GM21786 (cell line): Measurements from ENCODE around the gene FAM83C.

Experiments
- ATAC-seq: cut with Tn5 transposase; IDR thresholded peaks from one replicate; pipeline ENCODE4 v1.9.1; 2021; ENCODE audit not compliant: unreplicated experiment

FAM83C gene

DNA sequence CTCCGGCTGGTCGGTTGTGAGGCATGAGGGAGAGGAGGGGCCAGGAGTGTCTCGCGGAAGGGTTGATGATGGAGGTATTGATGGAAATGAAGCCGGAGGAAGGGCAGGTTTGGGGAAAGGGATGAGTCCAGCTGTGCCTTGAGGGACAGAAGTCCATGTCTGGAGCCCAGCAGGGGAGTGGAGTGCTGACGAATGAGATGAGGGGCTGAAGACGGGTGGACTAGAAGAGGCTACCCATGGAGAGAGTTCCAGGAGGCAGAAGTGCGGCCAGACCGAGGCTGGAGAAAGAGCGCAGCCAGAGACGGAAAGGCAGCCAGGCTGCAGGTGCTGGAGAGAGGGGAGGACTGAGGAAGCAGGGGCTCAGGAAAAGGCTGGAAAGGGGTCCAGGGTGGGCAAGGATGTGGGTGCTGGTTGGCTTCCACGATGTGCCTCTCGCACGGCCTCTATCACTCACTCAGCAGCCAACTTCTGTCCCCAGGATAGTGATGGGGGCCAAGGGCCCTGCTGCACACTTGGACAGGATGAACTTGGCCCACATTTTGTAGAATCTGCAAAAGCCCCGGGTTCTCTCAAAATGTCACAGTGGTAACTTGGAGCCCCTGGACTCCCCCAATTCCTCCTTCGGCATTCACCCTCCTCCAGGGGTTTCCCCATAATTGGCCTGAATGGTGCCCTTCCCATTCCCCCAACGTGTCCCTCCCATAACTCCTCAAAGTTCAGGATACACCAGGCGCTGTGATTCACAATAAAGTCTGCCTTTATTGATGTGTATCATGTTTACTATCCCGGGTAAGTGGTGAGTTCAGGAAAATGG lies 7.0 kb downstream of the FAM83C start:
- no peak for ATAC-seq

DNA sequence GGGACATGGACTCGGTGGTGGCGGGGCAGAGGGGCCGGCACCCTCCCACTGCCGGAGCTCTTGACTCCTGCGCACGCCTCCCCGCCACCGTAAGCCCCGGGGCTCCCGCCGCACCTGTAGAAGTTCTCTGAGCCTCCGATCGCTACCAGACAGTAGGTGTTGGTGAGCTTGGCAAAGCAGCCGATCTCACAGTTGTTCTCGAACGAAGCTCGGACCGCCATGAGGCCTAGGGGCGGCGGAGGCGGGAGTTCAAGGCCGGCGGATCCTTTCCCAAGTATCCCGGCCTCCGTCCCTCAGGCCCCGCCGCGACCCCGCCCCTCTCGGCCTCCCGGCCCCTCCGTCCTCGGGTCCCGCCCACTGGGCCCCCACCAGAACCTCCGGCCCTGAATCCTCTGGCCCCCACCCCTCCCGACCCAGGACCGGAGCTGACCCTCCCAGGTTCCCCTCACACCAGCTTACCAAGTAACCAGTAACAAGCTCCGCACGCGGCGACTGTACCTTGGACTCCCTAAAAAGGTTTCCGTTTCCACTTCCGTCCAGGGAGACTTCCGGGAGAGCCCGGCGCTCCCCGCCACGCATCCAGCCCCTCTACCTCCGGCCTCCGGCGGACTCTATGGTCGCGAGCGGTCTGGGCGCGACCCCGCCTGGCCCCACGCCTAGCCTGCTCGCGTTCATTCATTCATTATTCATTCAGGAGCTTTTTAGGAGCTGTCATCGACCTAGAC lies 7.8 kb downstream of the FAM83C start, which contains the start of gene EIF6:
TSS of gene EIF6 (minus strand) at position 506 of the 725 bp plus-strand sequence. CDS start at position 221, 285 bp downstream.
- ATAC-seq = peak; percentile 72

DNA sequence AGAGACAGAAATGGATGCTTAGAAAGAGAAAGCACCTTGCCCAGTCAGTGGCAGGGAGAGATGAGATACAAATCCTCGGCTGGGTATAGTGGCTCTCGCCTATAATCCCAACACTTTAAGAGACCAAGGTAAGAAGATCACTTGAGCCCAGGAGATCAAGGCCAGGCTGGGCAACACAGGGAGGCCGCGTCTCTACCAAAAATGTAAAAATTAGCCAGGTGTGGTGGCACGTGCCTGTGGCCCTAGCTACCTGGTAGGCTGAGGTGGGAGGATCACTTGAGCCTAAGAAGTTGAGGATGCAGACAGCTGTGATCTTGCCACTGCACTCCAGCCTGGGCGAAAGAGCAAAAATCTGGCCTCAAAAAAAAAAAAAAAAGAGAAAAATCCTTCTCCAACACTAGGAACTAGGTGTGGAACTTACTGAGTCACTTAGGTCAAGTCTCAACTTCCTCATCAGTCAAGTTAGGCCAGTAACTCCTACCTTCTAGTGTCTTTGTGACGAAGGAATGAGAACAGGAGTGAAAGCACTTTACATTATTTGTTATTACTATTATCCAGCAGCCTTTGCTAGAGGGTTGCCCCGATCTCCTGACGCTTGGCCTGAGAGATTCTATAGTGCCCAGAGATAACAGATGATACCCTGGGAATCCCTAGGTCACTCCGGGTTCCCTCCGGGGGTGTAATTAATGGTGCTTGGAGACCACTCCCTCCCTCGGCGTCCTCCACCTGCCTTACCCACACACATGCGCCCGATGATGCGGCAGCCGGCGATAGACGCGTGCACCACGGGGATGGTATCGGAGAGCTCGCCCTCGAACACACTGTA lies 8.6 kb downstream of the FAM83C start:
- no peak for ATAC-seq

DNA sequence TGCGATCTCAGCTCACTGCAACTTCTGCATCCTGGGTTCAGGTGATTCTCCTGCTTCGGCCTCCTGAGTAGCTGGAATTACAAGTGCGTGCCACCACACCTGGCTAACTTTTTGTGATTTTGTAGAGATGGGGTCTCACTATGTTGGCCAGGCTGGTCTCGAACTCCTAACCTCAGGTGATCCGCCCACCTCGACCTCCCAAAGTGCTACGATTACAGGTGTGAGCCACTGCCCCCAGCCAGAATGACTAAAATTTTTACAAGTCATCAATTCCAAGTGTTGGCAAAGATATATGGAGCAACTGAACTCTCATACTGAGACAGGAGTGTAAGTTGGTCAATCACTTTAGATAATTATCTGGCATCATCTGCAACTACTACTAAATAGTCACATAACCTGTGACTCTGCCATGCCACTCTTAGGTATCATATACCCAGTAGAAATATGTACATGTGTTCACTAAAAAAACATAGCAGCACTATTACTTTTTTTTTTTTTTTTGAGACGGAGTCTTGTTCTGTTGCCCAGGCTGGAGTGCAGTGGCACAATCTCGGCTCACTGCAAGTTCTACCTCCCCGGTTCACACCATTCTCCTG lies 10.6 kb downstream of the FAM83C start:
- no peak for ATAC-seq

DNA sequence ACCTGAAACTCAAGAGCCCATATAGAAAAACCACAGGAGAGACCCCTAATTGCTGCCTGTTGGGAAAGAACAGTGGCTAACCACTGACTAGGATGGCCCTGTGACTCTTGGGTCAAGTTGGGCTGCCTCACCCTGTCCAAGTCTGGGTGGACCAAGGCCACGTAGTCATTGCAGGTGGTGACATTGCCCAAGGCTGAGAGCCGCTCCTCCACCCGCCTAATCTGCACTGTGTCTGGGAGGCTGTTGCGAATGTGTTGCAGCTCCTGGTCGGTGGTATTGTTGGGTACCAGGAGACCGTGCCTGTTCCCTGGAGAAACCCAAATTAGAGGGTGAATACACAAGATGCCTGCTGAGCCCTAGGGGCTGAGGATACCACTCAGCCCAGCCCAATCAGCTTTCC lies 11.7 kb downstream of the FAM83C start:
- no peak for ATAC-seq

DNA sequence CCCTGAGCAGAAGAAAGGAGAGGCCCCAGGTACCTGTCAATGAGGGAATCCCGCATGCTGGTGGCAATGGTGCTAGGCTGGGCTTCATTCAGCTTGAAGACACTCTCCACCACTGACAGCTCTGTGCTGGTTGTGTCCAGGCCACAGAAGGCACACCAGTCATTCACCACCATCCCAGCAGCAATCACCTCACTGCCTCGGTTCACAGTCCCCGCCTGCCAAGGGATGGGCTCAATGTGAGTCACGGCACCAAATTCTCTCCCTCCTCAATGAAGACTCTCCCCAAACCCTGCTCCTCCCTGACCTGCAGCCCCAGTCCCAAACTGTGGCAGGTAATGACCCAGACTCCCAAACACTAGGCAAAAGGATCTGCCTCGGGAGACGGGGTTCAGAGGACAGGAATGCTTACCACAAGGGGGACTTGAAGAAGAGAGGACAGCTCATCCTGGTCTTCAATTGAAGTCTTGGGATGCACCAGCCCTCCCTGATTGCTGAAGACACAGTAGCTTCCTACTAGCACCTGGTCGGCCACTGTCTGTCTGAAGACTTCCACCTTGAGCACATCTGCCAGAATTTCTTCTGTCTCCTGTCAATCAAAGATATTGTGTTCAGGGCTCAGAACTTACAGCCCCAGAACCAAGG lies 12.6 kb downstream of the FAM83C start:
- no peak for ATAC-seq

DNA sequence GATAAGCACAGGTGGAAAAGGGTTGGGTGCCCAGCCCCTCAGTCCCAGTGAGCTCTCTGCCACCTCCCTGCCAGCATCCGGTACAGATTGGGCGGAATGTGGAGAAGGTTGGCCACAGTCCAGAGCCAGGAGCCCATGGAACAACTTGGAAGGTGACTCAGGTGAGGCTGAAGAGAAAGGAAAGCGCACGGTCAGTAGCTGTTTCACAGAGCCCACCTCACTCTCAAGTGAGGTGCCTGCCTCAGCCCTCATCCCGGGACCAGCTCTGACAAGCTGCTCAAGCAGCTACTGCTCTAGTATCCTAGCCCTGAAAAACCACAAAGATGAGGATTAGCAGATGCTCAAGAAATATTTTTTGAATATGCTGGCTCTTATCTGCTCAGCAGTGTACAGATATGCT lies 13.2 kb downstream of the FAM83C start:
- no peak for ATAC-seq

DNA sequence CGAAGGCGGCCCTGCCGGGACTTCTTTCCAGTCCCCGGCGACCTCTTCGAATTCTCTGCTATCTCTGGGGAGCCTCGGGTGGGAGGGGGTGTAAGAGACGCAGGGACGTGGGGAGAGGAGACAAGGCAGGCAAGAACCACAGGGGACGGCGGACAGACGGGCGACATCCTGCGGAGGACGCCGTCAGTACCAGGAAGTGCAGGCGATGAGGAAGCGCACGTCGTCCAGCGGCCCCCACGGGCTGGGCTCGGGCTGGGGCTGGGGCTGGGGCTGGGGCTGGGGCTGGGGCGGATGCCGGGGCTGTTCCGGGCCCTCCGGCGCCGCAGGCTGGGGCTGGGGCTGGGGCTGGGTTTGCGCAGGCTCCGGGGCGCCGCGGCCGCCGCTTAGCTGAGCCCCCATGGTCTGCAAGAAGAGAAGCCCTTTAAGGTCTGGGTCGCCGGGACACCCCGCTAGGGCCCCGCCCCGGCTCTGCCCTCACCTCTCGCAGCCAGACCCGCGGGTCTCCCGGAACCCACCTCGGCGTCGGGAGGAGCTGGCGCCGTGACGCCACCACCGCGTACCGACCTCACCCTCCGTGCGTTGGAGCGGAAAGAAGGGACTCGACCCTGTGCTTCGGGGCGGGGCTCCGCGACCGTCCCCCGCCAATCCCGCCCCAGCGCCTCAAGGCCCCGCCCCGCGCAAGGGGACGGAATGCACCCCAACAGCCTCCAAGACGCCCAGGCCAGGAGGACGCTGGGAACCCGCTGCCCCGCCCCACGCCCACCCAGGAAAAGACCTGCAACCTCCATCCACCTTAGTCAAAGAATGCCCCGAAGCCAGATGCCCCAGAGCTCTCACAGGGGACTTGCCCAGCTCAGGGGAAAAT lies 14.5 kb downstream of the FAM83C start, which contains the start of gene MMP24OS:
TSS of gene MMP24OS (minus strand) at position 592 of the 865 bp plus-strand sequence. CDS start at position 399, 193 bp downstream.
- peak; percentile 73 for ATAC-seq

DNA sequence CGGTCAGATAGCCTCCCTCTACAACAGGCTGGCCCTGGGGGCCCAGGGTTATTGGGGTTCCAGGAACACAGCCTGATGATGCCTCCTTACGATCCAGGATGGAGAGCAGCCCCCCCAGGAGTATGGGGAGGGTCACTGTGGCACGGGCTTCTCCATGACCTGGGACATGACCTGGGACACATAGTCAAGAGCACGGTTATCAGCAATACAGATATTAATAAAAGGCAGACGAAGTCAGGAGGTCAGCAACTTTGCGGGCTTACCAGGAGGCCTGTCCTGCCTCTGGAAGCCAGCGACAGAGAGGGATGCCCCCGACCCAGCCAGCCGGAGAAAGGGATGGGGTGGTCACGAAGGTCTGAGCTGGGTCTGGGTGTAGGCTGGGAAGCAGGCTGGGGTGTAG lies 15.1 kb downstream of the FAM83C start:
- no peak for ATAC-seq

DNA sequence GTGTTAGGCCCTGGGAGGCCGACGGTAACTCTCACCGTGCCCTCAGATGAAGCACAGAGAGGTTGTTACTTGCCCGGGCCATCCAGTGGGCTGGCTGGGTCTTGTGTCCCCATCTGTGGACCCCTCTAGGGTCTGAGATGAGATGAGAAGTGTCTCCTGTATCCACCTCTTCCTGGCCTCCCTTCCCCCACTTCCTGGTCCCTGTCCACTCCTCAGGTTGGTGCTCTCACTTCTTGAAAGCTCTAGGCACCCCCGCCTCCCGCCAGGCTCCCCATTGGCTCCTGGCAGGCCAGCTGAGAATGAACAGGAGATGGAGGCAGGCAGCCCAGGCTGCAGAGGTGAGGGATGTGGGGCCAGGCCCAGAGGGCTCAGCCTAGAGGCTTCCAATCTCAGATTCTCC lies 15.8 kb downstream of the FAM83C start:
- ATAC-seq = no peak

DNA sequence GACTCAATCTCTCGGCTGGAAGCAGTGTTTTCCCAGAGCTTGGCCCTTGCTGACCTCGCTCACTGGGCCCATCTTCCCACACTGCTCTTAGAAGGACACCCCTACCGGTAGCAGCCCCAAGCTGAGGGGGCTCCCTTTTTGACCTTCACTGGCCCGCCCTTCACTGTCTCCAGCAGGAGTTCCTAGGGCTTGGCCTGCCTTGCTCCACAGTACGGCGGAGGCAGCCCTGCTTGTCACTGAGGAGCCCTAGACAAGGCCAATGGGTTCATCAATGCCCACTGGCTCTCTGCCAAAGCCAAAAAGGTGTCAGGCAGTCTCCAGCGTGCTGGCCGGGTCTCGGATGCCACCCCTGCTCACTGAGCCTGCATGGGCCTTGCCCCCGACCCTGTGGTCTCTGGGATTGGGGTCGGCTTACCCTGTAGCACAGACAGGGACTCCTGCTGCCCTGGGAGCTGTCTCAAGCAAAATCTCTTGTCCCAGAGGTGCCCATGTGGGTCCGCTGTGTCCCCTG lies 16.4 kb downstream of the FAM83C start:
- ATAC-seq = no peak

DNA sequence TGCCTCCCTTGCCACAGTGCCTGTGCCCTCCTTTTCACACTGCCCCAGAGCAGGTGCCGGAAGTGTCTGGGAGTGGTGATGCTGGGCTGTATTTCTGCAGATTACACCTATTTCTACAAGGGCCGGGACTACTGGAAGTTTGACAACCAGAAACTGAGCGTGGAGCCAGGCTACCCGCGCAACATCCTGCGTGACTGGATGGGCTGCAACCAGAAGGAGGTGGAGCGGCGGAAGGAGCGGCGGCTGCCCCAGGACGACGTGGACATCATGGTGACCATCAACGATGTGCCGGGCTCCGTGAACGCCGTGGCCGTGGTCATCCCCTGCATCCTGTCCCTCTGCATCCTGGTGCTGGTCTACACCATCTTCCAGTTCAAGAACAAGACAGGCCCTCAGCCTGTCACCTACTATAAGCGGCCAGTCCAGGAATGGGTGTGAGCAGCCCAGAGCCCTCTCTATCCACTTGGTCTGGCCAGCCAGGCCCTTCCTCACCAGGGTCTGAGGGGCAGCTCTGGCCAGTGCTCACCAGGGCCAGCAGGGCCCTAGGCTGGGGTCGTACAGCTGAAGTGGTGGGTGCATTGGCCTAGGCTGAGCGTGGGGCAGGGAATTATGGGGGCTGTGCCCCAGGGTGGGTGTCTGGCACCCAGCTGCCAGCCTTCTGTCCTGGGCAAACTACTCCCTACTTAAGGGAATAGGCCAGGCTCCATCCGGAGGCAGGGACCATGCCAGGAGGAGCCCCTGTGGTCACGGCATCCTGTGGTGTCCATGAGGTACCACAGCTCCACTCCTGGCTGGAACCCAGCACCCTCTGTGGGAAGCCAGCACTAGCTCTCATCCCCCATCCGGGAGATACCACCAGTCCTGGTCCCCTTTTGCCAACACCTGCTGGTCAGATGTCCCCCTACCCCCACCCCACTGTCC lies 17.8 kb downstream of the FAM83C start:
- ATAC-seq = no peak

DNA sequence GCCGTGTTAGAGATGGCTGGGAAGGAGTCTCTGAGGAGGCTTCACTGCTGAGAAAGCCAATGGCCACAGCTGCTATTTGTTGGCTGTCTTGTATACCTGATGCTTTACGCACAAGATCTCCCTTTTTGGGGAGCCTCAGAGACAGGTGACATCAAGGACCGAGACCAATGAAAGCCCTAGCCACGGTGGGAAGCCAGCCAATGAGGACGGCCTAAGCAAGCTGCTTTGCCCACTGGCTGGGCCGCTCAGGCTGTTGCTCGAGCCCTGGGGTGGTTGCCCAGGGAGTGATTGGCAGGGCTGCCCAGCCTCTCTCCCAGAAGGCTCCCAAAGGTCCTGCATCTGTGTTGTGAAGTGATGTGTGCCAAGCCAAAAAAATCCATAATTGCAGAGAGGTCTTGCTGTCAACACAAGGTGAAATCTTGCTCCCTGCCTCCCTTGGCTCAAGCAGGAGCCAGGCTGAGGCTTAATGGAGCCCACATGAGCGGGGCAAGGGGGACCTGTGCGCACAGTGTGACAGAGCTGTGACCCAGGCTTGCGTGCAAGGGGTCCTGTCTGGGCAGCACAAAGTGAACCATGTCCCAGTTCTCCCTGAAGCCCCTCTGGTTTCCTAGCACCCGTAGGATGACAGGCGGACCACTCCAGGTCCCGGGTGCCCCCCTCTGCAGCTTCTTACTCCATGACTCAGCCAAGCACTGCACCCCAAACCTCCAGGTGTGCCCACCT lies 18.6 kb downstream of the FAM83C start:
- no peak for ATAC-seq

DNA sequence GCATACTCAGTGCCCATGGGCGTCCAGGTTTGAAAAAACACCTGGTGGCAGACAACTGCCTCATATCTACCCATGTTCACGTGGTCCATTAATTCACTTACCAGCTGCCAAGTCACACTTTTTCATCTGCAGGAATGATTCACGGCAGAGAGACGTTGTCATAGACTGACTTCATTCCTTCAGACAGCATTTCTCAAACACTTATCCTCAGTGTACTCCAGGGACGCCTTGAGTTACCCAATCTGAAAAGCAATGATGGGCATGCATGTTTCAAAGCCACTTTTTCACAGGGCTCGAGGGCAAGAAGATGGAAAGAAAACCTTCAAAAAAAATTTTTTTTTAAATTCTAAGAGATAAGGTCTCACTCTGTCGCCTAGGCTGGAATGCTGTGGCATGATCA lies 20.3 kb downstream of the FAM83C start:
- no peak for ATAC-seq

DNA sequence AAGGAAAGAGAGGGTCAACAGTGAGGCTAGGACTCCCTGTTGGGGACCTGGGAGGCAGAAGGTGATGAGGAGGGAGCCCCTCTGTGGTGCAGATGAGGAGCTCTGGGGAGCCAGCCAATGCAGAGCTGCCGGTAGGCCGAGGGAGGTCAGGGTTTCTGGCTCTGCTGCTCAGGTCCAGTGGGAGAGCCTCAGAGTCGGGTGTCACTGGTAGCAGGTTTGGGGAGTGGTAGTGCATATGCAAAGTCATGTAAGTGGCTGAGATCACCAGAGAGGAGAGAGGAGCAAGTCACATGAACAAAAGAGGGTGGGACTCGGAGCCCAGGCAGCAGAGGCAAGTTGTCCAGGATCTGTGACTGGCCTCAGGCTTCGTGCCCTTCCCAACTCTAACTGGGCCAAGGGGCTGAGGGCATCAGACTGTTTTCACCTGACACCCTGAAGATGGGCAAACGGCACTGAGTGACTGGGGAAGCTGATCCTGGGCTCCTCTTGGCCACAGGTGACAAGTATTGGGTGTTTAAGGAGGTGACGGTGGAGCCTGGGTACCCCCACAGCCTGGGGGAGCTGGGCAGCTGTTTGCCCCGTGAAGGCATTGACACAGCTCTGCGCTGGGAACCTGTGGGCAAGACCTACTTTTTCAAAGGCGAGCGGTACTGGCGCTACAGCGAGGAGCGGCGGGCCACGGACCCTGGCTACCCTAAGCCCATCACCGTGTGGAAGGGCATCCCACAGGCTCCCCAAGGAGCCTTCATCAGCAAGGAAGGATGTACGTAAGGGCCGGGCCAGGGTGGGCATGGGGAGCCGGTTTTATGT lies 20.9 kb downstream of the FAM83C start:
- no peak for ATAC-seq

DNA sequence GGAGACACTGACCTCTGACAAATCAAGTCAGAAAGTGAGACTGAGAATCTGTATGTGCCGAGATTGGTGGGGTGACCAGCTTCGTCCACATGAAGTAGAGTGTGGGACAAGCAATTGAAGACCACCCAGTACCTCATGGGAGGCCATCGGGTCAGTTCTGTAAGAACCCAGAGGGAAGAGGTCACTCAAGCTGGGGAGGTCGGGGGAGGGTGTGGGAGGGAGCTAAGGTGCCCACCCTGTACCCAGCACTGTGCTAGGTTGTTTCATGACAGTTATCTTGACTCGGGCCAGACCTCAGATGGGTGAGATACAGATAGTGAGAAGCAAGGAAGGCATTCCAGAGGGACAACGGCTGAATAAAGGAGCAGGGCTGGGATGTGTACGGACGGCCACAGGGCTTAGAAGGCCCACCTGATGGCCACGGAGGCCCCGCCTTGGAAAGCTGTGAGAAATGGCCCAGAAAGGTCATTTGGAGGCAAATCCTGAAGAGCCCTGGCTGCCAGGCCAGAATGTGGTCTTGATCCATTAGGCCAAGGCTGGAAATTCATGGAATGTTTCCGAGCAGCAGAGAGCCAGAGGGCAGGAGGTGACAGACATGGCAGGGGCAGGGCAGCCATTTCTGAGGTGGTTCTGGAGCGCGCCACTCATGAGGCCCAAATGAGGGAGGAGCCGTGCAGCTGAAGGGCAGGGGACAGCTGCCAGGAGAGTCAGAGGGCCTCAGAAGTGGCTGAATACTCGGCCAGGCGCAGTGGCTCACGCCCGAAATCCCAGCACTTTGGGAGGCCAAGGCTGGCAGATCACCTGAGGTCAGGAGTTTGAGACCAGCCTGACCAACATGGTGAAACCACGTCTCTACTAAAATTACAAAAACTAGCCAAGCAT lies 22.0 kb downstream of the FAM83C start:
- ATAC-seq = no peak
